MCF 10A (cell line): ENCODE data around the gene CEP63. TPM values are rescaled to one million over a fixed set of nuclear protein-coding genes. Genes with fewer than 3 reads are reported as not detected.

Experiments
- BruUV-seq: library from RNA; stranded (reverse); fragments of 400-500 nt; replicated peaks from 2 replicates; lab custom pipeline; 2021; lab: Mats Ljungman, UMichigan
- CTCF ChIA-PET: fragments of 300-600 bp; sonication (Branson Sonifier 250); formaldehyde crosslinking; extraction: SDS; loops from one replicate; lab custom pipeline; 2021; ENCODE audit warnings: antibody characterized with exemption, inconsistent platforms; lab: Yijun Ruan, JAX
- POLR2A ChIA-PET: fragments of 300-600, 350-650 bp; sonication (Branson Sonifier 250); formaldehyde crosslinking; extraction: SDS; loops from one replicate; lab custom pipeline; 2020; ENCODE audit warnings: antibody characterized with exemption, inconsistent platforms; lab: Yijun Ruan, JAX
- DNase-seq: peaks from one replicate; pipeline ENCODE4 v3.0.0-alpha.2; 2018; ENCODE audit not compliant: unreplicated experiment
- H3K27ac Mint-ChIP-seq: one replicate; pipeline ENCODE4 v1.8.0; 2022; ENCODE audit warnings: mild to moderate bottlenecking, low read depth, mixed read lengths; ENCODE audit not compliant: unreplicated experiment
- H3K27me3 Mint-ChIP-seq: one replicate; pipeline ENCODE4 v1.8.0; 2022; ENCODE audit warnings: mixed read lengths; ENCODE audit not compliant: insufficient read depth, unreplicated experiment
- H3K36me3 Mint-ChIP-seq: one replicate; pipeline ENCODE4 v1.8.0; 2022; ENCODE audit warnings: mild to moderate bottlenecking, moderate library complexity, mixed read lengths; ENCODE audit not compliant: insufficient read depth, unreplicated experiment
- H3K4me1 Mint-ChIP-seq: one replicate; pipeline ENCODE4 v1.8.0; 2022; ENCODE audit warnings: mixed read lengths; ENCODE audit not compliant: insufficient read depth, unreplicated experiment
- H3K4me3 Mint-ChIP-seq: one replicate; pipeline ENCODE4 v1.8.0; 2022; ENCODE audit warnings: mild to moderate bottlenecking, moderate library complexity, mixed read lengths; ENCODE audit not compliant: unreplicated experiment
- H3K9me3 Mint-ChIP-seq: one replicate; pipeline ENCODE4 v1.8.0; 2022; ENCODE audit warnings: mixed read lengths; ENCODE audit not compliant: unreplicated experiment
- CTCF ChIP-seq: fragments of 200-600 bp; IDR thresholded peaks from one replicate; pipeline ENCODE4 v1.8.0; 2022; ENCODE audit warnings: antibody characterized with exemption, mild to moderate bottlenecking; ENCODE audit not compliant: unreplicated experiment
- intact Hi-C: fragments of 100-400 bp; cut with micrococcal nuclease; formaldehyde crosslinking; loops from 2 replicates; pipeline ENCODE4 v1.14.1; 2022
- total RNA-seq: library from RNA; stranded (reverse); gene quantifications from 2 replicates; pipeline ENCODE4 v1.2.3, GENCODE V29; 2022

Gene CEP63
- total RNA-seq, 1 experiment from 2014 or later: 40.0 TPM

GRCh38 chr3:134496471-134497071 is 10.7 kb downstream of the CEP63 start:
- POLR2A ChIA-PET: interaction anchor here (0.7 kb wide), 1 partner anchor 119 kb away, joined by 4 read pairs; no protein-coding TSS in a partner anchor
- H3K4me3 Mint-ChIP-seq: no peak overlapping the region
- H3K27me3 Mint-ChIP-seq: no peaks in the 10 kb centered on the region
- H3K4me1 Mint-ChIP-seq: no peaks in the 10 kb centered on the region
- DNase-seq: no peak
- intact Hi-C loops: no loop called here
- peaks cover 15% of the 10 kb centered on the region for H3K36me3 Mint-ChIP-seq
- H3K27ac Mint-ChIP-seq: no peak overlapping the region
- no peak for TF ChIP-seq CTCF
- peaks cover 1% of the 10 kb centered on the region for H3K9me3 Mint-ChIP-seq
- BruUV-seq: no TSS peak
- CTCF ChIA-PET: no interaction called here

- DNase-seq: no peak
- peaks cover 30% of the 10 kb centered on the region for H3K36me3 Mint-ChIP-seq
- intact Hi-C loops: no loop called here
- no peak overlapping the region for H3K27ac Mint-ChIP-seq
- peaks cover 40% of the 10 kb centered on the region for H3K9me3 Mint-ChIP-seq
- no peaks in the 10 kb centered on the region for H3K27me3 Mint-ChIP-seq
- no TSS peak for BruUV-seq
- no peak for TF ChIP-seq CTCF
- ChIA-PET POLR2A (interaction anchor here (0.7 kb wide), 1 partner anchor 47 kb away, joined by 4 read pairs; no protein-coding TSS in a partner anchor), CTCF (interaction anchor here (0.6 to 1.4 kb wide), 4 partner anchors 10 to 264 kb away, joined by 3 to 4 read pairs (median 4); no protein-coding TSS in a partner anchor)
- H3K4me3 Mint-ChIP-seq: no peak overlapping the region
- H3K4me1 Mint-ChIP-seq: peaks cover 12% of the 10 kb centered on the region
Measured at GRCh38 chr3:134503266-134503665, 17.4 kb downstream of the CEP63 start.

GRCh38 chr3:134504132-134504531 is 18.3 kb downstream of the CEP63 start:
- Mint-ChIP-seq H3K9me3 (peaks cover 40% of the 10 kb centered on the region), H3K27me3 (no peaks in the 10 kb centered on the region), H3K4me3 (no peak overlapping the region), H3K4me1 (peaks cover 12% of the 10 kb centered on the region), H3K27ac (no peak overlapping the region), H3K36me3 (peaks cover 39% of the 10 kb centered on the region)
- intact Hi-C loops: no loop called here
- BruUV-seq: no TSS peak
- ChIA-PET POLR2A (no interaction called here), CTCF (interaction anchor here (0.6 kb wide), 1 partner anchor 58 kb away, joined by 3 read pairs; no protein-coding TSS in a partner anchor)
- no peak for DNase-seq
- no peak for TF ChIP-seq CTCF

GRCh38 chr3:134505485-134505884 is 19.6 kb downstream of the CEP63 start:
- Mint-ChIP-seq H3K4me1 (peaks cover 12% of the 10 kb centered on the region), H3K9me3 (peaks cover 40% of the 10 kb centered on the region), H3K27me3 (no peaks in the 10 kb centered on the region), H3K36me3 (peaks cover 41% of the 10 kb centered on the region), H3K4me3 (no peak overlapping the region), H3K27ac (no peak overlapping the region)
- DNase-seq: no peak
- BruUV-seq: no TSS peak
- ChIA-PET POLR2A (no interaction called here), CTCF (interaction anchor here (0.6 kb wide), 1 partner anchor 95 kb away, joined by 3 read pairs; no protein-coding TSS in a partner anchor)
- intact Hi-C loops: no loop called here
- TF ChIP-seq CTCF: no peak
